Bronchial epithelial cell (primary cell): ENCODE results near the gene MAP4. TPM values are rescaled to one million over a fixed set of nuclear protein-coding genes. Genes with fewer than 3 reads are reported as not detected.
"Not testable (repeated sequence)": the region's sequence is repeated elsewhere in the genome, so short reads cannot be mapped to it uniquely, and the experiment has no call there.

Source experiments
- DNase-seq: peaks from one replicate; pipeline ENCODE4 v3.0.0-alpha.2; 2010; ENCODE audit warnings: low read depth
- FAIRE-seq: peaks from 2 replicates; lab custom pipeline; 2011; peaks lifted over from hg19 to GRCh38; lab: Jason Lieb, UNC
- H3K27me3 ChIP-seq: 2 replicates; pipeline ENCODE4 v1.5.1; 2011; ENCODE audit warnings: low read length; ENCODE audit not compliant: control insufficient read depth, insufficient read depth
- H3K36me3 ChIP-seq: 2 replicates; pipeline ENCODE4 v1.5.1; 2011; ENCODE audit warnings: low read length; ENCODE audit not compliant: control insufficient read depth, insufficient read depth
- H3K4me3 ChIP-seq: 2 replicates; pipeline ENCODE4 v1.5.1; 2011; ENCODE audit warnings: mild to moderate bottlenecking, low read depth, low read length, control low read depth
- total RNA-seq: library from RNA; depleted of rRNA; stranded (reverse); fragments of >200 nt; gene quantifications from 2 replicates; pipeline ENCODE4 v1.2.1, GENCODE V29; 2014
- TF ChIP-seq, protein P1 (sequence below): IDR thresholded peaks from 2 replicates; pipeline ENCODE4 v1.5.1; 2011; ENCODE audit warnings: mild to moderate bottlenecking, moderate library complexity, low read length, control low read depth, inconsistent platforms; ENCODE audit not compliant: insufficient read depth, severe bottlenecking

MAP4 gene
- total RNA-seq, 1 donor from 2014 or later, result 44.8 TPM

DNA sequence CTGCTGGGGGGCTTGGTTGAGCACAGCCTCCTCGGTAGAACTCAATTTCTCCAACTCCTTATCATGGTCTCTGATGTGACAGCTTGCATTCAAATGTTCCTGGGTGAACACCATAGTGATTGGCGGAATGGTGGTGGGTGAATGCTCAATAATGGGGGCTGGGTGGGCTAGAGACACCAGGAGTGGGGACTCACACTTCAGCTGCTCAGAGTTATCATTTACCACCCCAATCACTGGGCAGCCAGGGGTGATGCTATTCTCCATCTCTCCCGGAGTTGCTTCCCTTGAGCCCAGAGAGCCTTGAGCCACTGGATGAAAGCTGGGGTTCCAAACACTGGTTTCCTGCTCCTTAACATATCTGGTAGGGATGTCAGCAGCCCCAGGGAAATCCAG is 124.6 kb downstream of the MAP4 start:
- no peak overlapping the region for H3K4me3 ChIP-seq
- TF ChIP-seq, protein P1, sequence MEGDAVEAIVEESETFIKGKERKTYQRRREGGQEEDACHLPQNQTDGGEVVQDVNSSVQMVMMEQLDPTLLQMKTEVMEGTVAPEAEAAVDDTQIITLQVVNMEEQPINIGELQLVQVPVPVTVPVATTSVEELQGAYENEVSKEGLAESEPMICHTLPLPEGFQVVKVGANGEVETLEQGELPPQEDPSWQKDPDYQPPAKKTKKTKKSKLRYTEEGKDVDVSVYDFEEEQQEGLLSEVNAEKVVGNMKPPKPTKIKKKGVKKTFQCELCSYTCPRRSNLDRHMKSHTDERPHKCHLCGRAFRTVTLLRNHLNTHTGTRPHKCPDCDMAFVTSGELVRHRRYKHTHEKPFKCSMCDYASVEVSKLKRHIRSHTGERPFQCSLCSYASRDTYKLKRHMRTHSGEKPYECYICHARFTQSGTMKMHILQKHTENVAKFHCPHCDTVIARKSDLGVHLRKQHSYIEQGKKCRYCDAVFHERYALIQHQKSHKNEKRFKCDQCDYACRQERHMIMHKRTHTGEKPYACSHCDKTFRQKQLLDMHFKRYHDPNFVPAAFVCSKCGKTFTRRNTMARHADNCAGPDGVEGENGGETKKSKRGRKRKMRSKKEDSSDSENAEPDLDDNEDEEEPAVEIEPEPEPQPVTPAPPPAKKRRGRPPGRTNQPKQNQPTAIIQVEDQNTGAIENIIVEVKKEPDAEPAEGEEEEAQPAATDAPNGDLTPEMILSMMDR, result no peak
- no peak for FAIRE-seq
- DNase-seq, result no peak
- peaks cover 11% of the 10 kb centered on the region for H3K36me3 ChIP-seq
- no peaks in the 10 kb centered on the region for H3K27me3 ChIP-seq

DNA sequence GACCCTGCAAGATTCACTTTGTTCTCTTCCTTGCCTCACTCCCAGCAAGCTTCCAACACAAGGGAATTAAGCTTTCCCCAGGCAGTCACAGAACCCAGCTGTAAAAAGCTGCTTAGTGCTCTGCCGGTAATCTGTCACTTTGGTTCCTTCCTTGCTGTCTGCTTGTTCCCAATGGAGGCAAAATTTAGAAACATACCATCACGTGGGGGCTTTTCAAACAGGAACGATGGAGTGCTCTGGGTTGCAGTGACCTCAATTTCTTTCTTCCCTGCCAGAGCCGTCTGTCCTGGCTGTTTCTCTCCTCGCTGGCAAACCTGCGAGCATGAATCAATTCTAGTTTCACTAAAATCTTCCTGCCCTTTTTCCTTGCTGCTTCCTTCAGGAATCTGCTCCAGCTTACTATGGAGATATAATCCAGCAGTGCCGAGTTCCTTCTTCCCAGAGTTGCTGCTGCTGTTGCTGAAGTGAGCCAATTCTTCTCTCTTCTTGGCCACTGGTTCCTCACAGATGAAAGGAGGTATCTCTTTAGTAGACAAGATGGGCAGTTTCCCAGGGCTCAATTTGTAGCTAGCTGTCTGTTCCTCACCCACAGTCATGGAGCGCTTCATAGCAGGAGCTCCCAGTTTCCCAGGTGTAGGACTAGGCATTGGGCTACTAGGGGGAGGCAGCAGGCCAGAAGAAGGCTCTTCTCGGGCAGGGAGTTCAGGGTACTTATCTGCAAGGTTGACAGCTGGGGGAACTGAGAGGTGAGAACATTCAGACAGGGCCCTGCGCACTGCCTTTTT is 125.2 kb downstream of the MAP4 start:
- H3K4me3 ChIP-seq, result no peak overlapping the region
- peaks cover 12% of the 10 kb centered on the region for H3K36me3 ChIP-seq
- H3K27me3 ChIP-seq, result no peaks in the 10 kb centered on the region
- FAIRE-seq (no peak), DNase-seq (no peak)
- TF ChIP-seq, protein P1, result no peak

DNA sequence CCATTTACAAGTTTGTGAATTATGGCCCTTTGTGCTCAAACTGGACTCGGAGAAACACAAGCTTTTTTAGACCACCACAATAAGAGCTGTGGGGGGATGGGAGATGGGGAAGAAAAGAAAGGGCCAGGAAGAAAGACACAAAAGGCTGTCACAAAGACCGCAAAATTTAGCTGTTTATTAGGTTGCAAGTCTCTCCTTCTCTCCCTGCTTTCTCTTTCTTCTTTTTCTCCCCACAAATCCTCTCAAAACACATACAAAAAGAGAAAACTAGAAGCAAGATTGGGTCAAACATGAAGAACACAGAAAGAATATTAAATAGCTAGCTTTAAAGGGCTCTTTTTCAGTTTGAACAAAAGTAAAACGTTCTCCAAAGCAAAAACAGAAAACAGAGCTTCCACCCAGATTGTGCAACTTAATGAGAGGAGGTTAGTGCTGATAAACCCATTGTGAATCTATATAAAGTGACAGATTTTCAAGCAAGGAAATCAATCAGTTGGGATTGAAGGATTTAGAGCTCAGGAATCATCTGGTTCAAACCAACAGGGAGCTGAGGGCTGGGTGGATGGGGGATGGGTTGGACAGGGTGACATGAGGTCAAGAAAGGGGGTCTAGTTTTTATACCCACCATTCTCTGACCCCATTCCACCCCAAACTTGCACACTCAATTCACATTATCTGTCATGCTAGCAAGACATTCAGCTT is 125.9 kb downstream of the MAP4 start:
- FAIRE-seq, result no peak
- DNase-seq, result no peak
- Histone ChIP-seq H3K27me3 (no peaks in the 10 kb centered on the region), H3K4me3 (no peak overlapping the region), H3K36me3 (peaks cover 12% of the 10 kb centered on the region)
- TF ChIP-seq, protein P1, result no peak

DNA sequence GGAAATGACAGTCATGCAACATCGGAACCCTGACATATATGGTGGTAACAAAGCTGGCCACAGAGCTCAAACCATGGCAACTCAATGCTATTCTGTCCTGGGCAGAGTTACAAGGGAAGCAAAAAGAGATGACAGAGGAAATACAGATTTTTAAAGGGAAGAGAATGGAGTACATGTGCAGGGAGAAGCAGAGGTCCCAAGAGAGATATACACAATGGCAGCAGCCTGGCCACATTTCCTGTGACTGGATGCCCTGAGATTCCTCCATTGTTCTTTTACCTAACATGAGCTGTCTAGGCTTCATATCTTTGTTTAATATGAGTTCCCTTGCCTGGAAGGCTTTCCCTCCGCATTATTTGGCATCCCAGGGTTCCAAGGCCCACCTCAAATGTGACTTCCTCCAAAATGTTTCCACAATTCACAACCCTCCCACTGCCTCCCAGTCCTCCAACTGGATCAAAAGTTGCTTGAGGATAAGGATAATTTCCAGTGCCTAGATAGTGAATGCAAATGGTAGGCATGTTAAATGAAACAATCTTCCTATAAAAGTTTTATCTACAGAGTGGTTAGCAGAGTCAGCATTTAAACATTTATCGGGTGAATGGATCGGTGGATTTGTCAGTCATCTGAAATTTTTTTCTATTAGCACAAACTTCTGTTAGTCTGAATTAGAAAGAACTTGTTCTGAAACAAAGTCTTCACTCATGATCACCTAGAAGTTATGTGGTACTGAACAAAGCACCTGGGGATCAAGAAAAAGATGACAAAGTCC is 127.0 kb downstream of the MAP4 start:
- DNase-seq, result no peak
- Histone ChIP-seq H3K27me3 (no peaks in the 10 kb centered on the region), H3K4me3 (no peak overlapping the region), H3K36me3 (peaks cover 12% of the 10 kb centered on the region)
- TF ChIP-seq, protein P1, result no peak
- no peak for FAIRE-seq

DNA sequence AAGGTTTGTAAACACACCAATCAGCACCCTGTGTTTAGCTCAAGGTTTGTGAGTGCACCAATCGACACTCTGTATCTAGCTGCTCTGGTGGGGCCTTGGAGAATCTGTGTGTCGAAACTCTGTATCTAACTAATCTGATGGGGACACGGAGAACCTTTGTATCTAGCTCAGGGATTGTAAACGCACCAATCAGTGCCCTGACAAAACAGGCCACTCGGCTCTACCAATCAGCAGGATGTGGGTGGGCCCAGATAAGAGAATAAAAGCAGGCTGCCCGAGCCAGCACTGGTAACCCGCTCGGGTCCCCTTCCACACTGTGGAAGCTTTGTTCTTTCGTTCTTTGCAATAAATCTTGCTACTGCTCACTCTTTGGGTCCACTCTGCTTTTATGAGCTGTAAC is 128.2 kb downstream of the MAP4 start:
- H3K4me3 ChIP-seq, DNase-seq, FAIRE-seq, H3K27me3 ChIP-seq: not testable (repeated sequence)
- peaks cover 12% of the 10 kb centered on the region for H3K36me3 ChIP-seq

DNA sequence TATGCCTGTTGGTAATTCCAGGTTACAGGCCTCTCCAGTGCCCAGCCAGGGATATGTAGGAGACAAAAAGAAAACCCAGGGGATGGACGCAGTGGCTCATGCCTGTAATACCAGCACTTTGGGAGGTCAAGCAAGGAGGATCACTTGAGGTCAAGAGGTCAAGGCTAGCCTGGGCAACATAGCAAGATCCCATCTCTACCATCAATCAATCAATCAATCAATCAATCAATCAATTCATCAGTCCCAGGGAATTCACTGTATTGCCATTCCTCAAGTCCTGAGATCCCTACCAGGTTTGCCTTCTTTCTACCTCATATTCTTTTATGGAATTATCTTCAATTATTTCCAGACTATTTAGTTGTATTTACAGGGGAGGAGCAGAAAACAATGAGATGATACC is 131.0 kb downstream of the MAP4 start:
- H3K27me3 ChIP-seq, result no peaks in the 10 kb centered on the region
- TF ChIP-seq, protein P1, result no peak
- FAIRE-seq (no peak), DNase-seq (no peak)
- H3K36me3 ChIP-seq, result peaks cover 6% of the 10 kb centered on the region
- H3K4me3 ChIP-seq, result no peak overlapping the region
